SH-SY5Y (cell line): Measurements from ENCODE around the gene LRMDA.

Experiments
- GATA2 ChIP-seq: IDR thresholded peaks from 2 replicates; pipeline ENCODE4 v1.6.1; 2011; ENCODE audit warnings: mild to moderate bottlenecking, low read depth, low read length
- GATA3 ChIP-seq: IDR thresholded peaks from 2 replicates; pipeline ENCODE4 v1.6.1; 2011; ENCODE audit warnings: low read depth, mild to moderate bottlenecking, low read length, moderate library complexity

Gene LRMDA

DNA sequence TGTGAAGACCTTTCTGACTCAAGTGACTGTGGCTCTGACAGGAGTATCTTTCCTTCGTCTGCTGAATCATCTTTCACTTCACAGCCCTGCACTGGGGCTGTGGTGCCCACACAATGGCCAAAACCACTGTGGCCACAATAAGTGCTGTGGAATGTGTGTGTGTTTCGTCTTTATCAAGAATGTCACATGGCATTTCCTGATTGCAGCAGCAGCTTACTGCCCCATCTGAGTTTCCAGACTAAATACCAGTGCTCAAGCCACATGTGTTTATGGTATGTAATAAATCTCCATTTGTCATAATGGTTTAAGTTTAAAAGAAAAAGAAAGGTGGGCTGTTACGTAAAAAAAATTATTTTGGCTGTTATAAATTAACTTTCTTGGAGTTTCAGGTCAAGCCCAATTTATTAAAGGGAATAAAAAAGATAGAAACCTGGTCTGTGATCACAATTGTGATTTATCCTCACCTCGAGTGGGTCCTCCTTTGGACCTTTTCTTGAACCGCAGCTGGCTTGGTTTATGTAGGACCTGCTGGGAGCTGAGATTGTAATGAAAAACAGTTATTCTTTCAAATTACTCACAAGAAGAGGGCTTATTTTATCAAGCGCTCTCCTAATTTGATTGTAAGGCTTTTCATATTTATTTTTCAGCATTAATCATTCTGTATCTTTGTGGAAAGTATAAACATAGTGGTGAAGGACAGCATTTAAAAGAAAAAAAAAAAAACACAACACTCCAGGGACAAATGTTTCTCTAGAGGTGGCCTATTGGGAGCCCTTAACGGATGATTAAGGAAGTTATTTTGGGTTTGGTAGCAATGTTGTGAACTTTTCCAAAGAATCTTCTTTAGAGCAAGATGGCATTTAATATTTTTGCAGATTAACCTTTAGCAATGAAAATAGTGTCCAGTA, 116.2 kb downstream of the LRMDA start:
- no peak for TF ChIP-seq GATA3
- TF ChIP-seq GATA2: no peak

DNA sequence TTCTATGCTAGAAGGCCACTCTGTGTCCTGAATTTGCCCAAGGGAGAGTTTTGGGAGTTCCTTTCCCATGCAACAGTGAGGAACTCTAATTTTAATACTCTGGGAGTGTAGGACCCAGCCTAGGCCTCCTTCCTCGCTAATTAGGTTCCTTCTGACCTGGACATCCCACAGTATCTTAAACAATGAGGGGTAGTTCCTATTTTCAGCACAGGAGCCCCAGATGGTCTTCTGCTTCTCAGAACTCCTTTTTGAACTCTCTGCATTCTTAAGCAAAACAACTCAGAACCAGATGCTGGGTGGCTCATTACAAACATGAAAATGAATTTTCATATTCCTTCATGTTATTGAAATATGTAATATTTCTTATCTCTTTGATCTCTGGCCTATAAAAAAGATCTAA, 116.9 kb downstream of the LRMDA start:
- TF ChIP-seq GATA2: no peak
- no peak for TF ChIP-seq GATA3

DNA sequence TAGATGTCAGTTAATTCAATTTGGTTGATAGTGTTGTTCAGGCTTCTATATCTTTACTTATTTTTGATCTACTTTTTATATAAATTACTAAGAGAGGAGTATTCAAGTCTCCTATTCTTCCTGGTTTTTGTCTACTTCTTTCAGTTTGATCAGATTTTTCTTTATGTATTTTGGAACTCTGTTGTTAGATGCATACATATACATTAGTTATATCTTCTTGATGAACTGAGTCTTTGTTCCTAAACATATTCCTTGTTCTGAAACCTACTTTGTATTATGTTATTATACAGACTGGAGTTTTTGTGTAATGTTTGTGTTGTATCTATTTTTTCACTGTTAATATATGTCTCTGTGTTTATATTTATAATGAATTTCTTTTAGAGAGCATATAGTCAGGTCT, 118.8 kb downstream of the LRMDA start:
- no peak for TF ChIP-seq GATA2
- TF ChIP-seq GATA3: no peak

DNA sequence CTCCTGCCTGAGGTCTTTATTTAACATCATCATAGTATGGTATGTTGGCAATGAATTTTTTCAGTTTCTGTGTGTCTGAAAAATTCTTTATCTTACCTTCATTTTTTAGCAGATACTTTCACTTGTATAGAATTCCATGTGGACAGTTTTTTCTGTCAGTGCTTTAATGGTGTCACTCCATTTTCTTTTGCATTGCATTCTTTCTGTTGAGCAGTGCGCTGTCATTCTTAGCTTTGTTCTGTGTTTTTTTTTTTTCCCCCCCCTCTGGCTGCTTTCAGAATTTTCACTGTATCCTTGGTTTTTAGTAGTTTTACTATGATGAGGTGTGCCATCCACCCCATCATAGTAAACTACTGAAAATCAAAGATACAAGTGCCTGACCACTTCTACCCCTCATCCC, 120.7 kb downstream of the LRMDA start:
- no peak for TF ChIP-seq GATA2
- TF ChIP-seq GATA3: no peak

DNA sequence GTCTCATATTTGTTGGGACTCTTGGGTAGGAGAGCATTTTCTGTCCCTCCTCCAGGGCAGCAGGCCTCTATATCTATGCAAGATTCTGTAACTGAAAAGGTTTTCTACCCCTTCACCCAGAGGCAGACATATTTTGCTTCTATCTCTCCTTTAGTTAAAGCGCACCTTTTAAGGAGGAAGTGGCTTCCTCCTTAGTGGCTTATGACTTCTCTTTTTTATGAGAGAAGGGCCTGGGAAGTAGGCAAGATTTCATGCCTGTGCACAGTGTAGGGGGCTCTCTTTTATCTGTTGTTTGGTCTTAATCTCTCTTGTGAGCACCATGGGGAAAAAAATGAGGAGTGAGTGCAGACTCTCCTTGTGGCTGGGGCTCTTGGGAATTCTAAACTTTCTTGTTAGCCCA, 122.1 kb downstream of the LRMDA start:
- TF ChIP-seq GATA2 (no peak), GATA3 (no peak)

DNA sequence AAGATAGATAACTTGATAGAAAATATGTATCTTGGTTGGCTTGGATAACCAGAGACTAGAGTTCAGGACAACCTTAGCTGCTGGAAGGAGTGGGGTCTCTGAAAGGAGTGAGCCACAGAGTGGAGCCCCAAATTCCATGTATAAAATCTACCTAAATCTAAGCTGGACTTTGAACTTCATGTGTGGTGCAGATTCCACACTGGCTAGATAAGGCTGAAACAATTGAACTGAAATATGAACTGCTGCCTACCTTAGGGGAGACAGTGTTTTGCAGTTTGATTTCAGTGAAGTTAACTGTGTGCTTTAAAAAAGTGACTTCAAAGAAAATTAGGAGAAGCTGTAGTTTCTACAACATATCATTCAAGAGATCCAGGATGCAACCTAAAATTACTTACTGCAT, 123.9 kb downstream of the LRMDA start:
- TF ChIP-seq GATA3: no peak
- no peak for TF ChIP-seq GATA2

DNA sequence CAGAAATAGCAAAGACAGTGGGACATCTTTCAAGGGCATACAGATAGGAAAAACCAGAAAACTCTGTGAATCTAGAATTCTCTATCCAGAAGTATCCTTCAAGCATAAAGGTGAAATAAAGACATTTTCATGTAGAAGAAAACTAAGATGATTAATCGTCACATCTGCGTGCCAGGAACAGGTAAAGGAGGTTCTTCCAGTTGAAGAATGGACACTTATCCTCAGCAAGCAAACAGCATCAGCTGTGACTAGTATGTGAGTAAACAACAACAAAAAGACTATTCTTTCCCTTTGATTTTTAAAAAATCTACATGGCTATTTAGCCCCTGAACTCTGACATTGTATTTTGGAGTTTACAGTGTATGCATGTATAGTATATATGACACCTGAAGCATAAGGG, 124.9 kb downstream of the LRMDA start:
- TF ChIP-seq GATA3 (no peak), GATA2 (no peak)

DNA sequence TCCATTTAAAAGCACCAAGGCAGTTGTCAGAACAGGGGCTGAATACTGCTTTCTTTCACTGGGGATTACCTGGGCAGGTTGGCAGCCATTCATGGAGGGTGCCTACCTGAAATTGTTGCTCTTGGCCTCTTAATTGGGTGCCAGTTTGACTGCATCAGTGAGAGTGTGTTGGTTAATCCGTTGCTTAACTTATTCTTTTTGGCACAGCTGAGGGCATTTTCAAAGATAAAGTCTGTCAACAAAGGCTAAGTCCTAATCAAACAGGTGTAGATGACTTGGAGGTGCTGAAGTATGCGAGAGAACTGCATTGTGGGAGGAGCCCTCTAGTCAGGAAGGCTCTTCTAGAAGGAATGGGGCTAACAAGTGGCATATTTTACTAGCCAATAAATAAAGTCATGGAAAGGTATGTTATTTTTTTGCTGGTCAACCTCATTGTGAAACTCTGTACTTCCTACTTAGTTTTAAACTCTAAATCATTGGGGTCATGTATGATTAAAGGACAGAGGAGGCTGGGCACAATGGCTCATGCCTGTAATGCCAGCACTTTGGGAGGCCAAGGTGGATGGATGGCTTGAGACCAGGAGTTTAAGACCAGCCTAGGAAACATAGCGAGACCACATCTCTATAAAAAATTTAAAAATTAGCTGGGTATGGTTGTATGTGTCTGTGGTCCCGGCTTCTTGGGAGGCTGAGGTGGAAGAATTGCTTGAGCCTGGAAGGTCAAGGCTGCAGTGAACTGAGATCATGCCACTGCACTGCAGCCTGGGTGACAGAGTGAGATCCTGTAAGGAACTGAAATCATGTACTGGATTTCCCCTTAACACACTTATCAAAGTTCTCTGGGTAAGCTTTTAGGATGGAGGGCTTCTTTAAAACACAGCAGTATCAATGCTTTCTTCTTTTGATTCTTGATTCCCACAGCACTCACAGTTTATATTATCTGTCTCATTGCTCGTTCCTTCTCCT, 134.1 kb downstream of the LRMDA start:
- no peak for TF ChIP-seq GATA2
- no peak for TF ChIP-seq GATA3

DNA sequence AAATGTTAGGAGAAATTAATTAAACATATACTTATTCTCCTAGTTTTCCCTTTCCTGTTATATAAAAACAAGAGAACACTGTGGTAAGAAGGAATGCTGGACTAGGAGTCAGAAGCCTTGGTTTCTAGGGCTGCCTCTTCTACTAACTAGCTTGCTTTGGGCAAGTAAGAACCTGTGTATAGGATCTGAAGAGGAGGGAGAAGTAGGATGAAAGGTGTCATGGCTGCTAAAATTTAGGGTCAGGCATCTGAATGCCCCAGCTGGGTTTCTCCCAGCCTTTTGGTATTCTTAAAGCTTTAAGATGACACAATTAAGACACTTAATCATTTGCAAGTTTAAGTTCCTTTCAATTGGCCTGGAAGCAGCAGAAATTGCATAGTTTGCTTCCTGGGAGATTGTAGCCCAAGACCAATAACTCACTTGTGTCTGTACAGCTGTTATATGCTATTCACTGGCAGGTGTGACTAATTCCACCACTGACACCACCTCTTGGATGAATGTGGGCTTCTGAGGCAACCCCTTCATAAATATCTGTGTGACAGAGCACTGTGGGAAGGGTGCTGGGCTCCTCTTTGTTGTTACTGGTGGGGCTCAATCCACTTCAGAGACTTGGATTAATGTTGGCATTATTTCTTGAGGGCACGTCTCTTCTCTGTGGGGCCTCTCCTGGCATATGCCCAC, 137.2 kb downstream of the LRMDA start:
- TF ChIP-seq GATA2 (no peak), GATA3 (no peak)

DNA sequence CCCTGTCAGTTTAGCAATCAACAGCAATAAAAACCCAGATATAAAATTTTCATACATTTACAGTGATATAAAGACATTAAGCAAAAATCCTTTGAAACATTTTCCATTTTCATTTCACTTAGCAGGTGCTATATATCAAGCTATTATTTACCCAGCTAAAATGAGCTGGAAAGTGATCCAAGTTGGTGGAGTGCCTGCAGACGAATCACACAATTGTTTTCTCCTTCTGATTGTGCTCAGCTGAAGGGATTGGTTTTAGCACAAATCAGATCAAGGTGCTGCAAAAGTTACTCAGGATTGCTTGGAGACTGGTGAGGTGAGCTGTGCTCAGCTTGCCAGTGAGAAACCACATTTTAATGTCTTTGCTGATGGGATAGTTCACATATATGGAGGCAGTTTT, 138.1 kb downstream of the LRMDA start:
- no peak for TF ChIP-seq GATA3
- TF ChIP-seq GATA2: no peak

DNA sequence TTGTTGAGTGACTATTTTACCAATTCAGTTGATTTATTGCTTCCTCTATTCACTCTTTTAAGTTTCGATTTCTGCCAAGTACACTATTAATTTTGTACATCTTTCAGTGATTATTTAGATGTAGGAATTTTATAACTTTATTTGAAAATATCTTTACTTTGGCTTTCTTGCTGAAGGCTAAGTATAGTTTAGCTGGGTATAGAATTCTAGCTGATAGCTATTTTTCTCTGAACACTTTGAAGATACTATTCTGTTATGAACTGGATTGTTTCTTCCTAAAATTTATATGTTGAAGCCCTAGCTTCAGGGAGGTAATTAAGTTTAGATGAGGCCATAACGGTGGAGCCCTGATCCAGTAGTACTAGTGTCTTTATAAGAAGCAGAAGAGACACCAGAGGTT, 141.1 kb downstream of the LRMDA start:
- no peak for TF ChIP-seq GATA3
- TF ChIP-seq GATA2: no peak

DNA sequence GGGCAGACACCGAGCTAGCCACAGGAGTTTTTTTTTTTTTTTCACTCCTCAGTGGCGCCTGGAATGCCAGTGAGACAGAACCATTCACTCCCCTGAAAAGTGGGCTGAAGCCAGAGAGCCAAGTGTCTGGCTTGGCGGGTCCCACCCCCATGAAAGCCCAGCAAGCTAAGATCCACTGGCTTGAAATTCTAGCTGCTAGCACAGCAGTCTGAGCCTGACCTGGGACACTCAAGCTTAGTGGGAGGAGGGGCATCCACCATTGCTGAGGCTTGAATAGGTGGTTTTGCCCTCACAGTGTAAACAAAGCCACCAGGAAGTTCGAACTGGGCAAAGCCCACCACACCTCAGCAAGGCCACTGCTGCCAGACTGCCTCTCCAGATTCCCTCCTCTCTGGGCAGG, 144.5 kb downstream of the LRMDA start:
- TF ChIP-seq GATA3 (no peak), GATA2 (no peak)

DNA sequence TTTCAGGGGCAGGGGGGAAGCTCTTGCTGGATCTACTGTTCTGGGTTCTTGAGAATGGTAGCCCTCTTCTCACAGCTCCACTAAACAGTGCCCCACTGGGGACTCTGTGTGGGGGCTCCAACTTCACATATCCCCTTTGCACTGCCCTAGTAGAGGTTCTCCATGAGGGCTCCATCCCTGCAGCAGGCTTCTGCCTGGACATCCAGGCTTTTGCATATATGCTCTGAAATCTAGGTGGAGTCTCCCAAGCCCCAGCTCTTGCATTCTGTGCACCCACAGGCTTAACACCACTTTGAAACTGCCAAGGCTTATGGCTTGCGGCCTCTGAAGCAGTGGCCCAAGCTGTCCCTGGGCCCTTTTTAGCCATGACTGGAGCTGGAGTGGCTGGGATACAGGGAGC, 150.7 kb downstream of the LRMDA start:
- TF ChIP-seq GATA2: no peak

DNA sequence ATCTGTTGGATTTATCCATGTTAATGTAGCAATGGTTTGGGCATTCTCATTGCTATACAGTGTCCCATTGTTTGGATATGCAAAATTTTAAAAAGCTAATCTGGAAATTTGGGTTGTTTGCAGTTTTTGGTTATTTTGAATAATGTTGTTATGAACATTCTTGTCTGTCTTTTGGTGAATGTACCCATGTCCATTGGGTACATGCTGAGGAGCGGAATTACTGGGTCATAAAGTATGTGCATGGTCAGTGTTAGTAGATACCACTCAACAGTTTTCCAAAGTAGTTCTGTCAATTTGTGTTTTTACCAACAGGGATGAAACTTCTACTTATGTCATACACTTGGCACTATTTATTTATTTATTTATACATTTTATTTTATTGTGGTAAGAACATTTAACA, 153.9 kb downstream of the LRMDA start:
- TF ChIP-seq GATA2 (no peak), GATA3 (no peak)

DNA sequence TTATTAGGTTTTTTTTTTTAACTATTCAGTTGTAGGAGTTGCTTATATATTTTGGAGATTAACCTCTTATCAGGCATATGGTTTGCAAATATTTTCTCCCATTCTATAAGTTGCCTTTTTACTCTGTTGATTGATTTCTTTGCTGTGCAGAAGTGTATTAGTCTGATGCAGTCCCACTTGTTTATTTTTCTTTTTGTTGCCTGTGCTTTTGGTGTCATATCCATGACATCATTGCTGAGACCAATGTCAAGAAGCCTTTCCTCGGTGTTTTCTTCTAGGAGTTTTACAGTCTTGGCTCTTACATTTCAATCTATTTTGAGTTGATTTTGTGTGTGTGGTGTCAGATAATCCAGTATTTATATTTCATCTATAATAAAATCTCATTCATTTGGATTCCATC, 155.4 kb downstream of the LRMDA start:
- TF ChIP-seq GATA2 (no peak), GATA3 (no peak)
